GM18907 (cell line): Measurements from ENCODE around the gene TNFRSF12A.
A peak's percentile ranks its signal among the peaks of the same experiment; 100 is the strongest.
"Not testable (repeated sequence)": the region's sequence is repeated elsewhere in the genome, so short reads cannot be mapped to it uniquely, and the experiment has no call there.

ENCODE experiments used
- ATAC-seq: cut with Tn5 transposase; IDR thresholded peaks from one replicate; pipeline ENCODE4 v1.9.1; 2021; ENCODE audit warnings: mild to moderate bottlenecking, moderate library complexity; ENCODE audit not compliant: unreplicated experiment

The TNFRSF12A gene

DNA sequence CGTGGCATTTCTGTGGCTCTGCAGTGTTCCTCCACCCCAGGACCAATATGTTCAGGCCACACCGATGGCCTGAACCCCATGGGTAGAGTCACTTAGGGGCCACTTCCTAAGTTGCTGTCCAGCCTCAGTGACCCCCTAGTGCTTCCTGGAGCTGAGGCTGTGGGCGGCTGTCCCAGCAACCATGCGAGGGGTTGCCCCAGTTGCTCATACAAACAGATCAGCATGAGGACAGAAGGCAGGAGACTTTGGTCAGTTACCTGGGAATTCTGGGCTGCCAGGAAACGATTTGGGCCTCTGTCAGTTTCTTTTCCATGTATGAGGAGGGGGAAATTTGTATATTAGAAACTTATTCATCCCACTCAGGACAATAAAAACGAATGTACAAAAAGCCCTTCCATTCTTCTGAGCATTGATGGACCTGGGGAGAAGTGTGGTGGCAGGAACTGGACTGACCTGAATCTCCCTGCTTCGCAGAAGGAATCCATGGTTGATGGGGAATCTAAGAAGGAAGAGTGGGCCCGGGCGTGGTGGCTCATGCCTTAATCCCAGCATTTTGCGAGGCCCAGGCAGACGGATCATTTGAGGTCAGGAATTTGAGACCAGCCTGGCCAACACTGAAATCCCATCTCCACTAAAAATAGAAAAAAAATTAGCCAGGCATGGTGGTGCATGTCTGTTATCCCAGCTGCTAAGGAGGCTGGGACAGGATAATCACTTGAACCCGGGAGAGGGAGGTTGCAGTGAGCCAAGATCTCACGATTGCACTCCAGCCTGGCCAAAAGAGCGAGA, 40.4 kb downstream of the TNFRSF12A start:
- no peak for ATAC-seq

- ATAC-seq: no peak
These were observed 42.4 kb downstream of the TNFRSF12A start for GRCh38 chr16:3062553-3062952.

DNA sequence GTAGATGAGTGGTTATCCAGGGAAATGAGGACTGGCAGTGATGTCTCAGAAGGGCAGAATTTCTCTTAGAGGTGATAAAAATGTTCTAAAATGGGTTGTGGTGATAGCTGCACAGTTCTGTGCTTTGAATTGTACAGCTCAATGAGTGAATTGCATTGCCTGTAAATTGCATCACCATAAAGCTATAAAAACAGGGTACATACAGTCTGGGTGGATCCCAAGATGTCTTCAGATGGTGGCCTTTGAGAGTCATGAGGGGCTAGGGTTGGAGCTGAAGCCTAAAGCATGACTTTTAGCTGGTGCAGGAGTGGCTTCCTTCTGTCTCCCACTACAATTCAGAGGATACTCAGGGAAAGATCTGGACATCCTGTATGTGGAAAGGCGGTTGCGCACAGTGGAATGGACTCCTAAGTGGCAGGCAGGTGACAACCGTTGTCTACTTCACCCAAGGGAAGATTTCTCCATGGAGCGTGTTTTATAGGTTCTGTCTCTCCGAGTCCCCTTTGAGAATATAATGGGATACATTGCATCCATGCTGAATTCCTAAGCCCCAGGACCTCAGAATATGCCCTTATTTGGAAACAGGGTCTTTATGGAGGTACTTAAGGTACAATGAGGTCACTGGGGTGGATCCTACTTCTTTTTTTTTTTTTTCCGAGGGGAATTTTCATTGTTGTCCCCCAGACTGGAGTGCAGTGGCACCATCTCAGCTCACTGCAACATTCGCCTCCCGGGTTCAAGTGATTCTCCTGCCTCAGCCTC, 43.6 kb downstream of the TNFRSF12A start:
- ATAC-seq: no peak

DNA sequence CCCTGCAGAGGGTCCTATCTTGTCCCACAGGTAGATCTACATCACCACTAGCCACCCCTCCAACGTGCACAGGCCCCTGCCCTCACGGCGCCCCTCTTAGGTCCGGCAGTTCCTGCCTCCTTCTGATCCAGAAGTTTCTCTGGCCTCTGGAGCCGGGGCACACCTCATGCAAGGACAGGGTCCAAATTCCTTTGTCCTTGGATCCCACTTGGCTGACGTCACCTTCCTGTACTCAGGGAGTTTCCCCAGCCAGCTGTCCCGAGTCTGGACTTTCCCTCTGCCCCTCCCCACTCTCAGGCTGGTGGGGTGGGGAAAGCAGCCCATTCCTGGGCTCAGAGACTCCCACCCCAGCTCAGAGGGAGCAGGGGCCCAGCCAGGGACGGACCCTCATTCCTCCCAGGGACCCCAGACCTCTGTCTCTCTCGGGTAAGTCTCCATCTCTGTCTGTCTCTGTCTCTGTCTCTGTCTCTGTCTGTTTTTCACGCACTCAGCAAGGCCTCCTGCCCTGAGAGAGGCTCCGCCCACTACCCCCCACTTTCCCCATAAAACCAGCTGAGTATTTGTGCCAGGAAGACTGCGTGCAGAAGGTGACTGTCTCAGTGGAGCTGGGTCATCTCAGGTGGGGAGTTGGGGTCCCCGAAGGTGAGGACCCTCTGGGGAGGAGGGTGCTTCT, 45.0 kb downstream of the TNFRSF12A start, which contains the start of gene IL32:
Gene IL32 (plus strand): TSS at position 572 of the 673 bp plus-strand sequence. CDS start 172 bp downstream, outside the sequence.
- ATAC-seq: peak; percentile 43

DNA sequence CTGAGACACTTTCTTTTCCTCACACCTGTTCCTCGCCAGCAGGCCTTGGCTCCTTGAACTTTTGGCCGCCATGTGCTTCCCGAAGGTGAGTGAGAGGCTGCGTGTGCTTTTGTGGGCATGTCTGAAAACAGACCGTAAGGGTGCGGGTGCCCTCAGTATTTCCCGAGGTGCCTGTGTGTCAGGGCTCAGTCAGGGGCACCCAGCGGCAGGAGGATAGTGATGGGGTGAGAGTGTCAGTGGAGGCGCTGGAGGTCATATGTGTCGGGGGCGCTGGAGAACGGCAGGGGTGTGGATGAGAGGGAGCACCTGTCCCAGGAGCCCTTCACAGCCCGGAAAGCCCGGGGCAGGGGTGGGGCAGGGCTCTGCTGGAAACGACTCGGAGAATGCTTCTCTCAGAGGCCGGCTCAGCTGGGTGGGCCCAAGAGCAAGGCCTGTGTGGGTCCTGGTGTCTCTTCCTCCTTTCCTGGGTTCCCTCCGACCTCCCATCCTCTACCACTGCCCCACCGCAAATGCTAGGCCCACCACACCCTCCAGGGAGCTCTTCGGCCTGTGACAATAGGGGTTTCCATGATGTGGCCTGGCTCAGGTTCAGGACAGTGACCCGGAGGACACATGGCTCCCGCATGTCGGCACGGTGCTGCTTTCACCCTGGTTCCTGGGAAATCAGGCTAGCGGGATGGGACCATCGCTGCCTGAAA, 45.7 kb downstream of the TNFRSF12A start:
- ATAC-seq: no peak

GRCh38 chr16:3066440-3066748, 46.2 kb downstream of the TNFRSF12A start:
- ATAC-seq: no peak

- ATAC-seq: no peak
These were observed 48.3 kb downstream of the TNFRSF12A start for GRCh38 chr16:3068487-3068886.

GRCh38 chr16:3069146-3069545, 49.0 kb downstream of the TNFRSF12A start:
- not testable (repeated sequence) for ATAC-seq

- ATAC-seq: no peak
These were observed 50.5 kb downstream of the TNFRSF12A start for GRCh38 chr16:3070608-3071111.

DNA sequence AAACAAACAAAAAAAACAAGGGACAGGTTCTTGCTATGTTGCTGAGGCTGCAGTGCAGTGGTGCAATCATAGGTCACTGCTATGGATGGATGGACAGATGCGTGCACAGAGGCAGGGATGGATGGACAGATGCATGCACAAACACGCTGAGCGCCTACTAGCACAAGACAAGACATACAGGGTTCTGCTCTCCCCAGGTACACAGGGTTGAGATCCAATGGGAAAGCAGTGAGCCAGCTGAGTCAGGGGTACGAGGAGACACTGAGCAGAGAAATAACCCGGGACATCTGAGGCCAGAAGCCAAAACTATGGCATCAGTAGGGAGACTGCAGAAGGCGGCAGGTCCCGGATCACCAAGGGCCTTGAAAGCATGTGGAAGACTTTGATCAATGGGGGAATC, 51.5 kb downstream of the TNFRSF12A start:
- ATAC-seq: no peak
